HEK293T (cell line): ENCODE data around the gene RAPGEF5.

Source experiments
- ARNT ChIP-seq: fragments of 450-650 bp; IDR thresholded peaks from 2 replicates; pipeline ENCODE4 v1.6.1; 2017; ENCODE audit warnings: mild to moderate bottlenecking
- BHLHE40 ChIP-seq: fragments of 450-650 bp; IDR thresholded peaks from 2 replicates; pipeline ENCODE4 v1.6.1; 2016; ENCODE audit warnings: mild to moderate bottlenecking, moderate library complexity, borderline replicate concordance
- FOXK2 ChIP-seq: fragments of 450-650 bp; IDR thresholded peaks from 2 replicates; pipeline ENCODE4 v1.6.1; 2016; ENCODE audit warnings: mild to moderate bottlenecking
- SP1 ChIP-seq: fragments of 450-650 bp; IDR thresholded peaks from 2 replicates; pipeline ENCODE4 v1.6.1; 2017
- ZNF384 ChIP-seq: fragments of 450-650 bp; IDR thresholded peaks from 2 replicates; pipeline ENCODE4 v1.6.1; 2016

- TF ChIP-seq BHLHE40 (no peak), ARNT (no peak), ZNF384 (no peak), FOXK2 (no peak), SP1 (no peak)
These were observed 68.8 kb downstream of the RAPGEF5 start for GRCh38 chr7:22288202-22288601.
